ENCODE results near the gene SENP3. TPM values are rescaled to one million over a fixed set of nuclear protein-coding genes. Genes with fewer than 3 reads are reported as not detected.

SENP3 gene
- total RNA-seq, 1 experiment from 2014 or later: 30.2 TPM

DNA sequence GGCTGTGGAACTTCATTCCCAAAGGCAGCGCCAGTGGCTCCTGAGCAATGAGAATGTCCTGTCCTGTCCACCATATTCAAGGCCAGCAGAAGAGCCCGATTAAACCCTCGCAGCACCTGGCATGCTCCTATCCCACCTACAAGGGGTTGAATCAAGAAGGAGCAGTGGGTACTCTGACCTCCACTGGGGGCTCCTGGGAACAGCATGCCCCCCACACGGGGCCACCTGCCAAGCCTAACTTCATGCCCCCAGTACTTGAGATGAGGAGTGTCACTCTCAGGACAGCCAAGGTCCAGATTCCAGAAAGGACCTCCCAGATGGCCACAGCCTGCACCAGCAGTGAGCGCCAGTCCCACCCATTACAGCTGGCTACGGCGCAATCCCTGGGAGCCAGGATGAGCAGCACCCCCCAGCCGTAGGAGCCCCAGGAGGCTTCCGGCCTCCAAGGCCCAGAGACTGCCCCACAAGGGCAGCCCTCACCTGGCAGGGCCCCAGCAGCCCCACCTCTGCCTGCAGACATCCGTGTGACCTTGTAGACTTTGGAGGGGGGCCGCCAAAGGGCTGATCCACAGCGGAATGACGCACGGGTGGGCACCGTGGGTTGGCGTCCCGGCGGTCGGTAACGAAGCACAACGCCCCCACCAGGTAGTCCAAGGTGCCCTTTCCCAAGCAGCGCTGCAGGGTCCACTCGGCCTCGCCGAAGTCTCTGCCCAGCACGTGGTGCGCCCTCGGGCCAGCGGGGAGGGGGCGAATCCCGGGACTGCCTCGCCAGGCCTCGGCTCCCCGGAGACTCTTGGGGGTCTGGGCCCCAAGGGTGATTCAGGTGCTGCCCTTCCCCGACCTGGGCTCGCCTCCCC is 20.9 kb downstream of the SENP3 start:
- peak; percentile 38 to 40 for DNase-seq
- H3K4me3 Mint-ChIP-seq (ENCODE audit: unreplicated experiment): peak overlapping the region; percentile 96
- ChIA-PET CTCF (interaction anchor here (1.3 kb wide), 1 partner anchor 44 kb away, joined by 3 read pairs; no protein-coding TSS in a partner anchor), POLR2A (interaction anchor here (0.7 to 1.4 kb wide), 2 partner anchors 21 to 105 kb away, joined by 3 to 16 read pairs; partner anchors contain the start of genes TP53 and WRAP53)
- Histone ChIP-seq H3K27me3 (replicated peaks; ENCODE audit: control insufficient read depth, insufficient read depth, low read length) (no peaks in the 10 kb centered on the region), H3K4me3 (ENCODE audit: low read depth, low read length) (peak overlapping the region; percentile 59), H3K4me1 (peaks cover 10% of the 10 kb centered on the region), H3K36me3 (ENCODE audit: control insufficient read depth, insufficient read depth, low read length) (no peaks in the 10 kb centered on the region; the same call in 1 of the 2 replicates), H3K9me3 (no peaks in the 10 kb centered on the region)
- peaks cover 65% of the 10 kb centered on the region for H3K36me3 Mint-ChIP-seq (ENCODE audit: insufficient read depth, unreplicated experiment)
- no TSS peak for BruUV-seq (replicated peaks)
- peaks cover 25% of the 10 kb centered on the region for H3K4me1 Mint-ChIP-seq (ENCODE audit: low read depth, unreplicated experiment)
- TF ChIP-seq CTCF (IDR thresholded peaks at IDR 0.05; ENCODE audit: insufficient read depth in 1 of 2, low read depth in 1 of 2, low read length in 1 of 2, severe bottlenecking in 1 of 2, unreplicated experiment in 1 of 2): no peak
- intact Hi-C loops (cut with micrococcal nuclease; ENCODE audit: unreplicated experiment): loop anchor here (2.0 kb wide), 1 partner anchor 106 kb away; the partner anchor contains the start of gene WRAP53
- H3K9me3 Mint-ChIP-seq (ENCODE audit: unreplicated experiment): no peaks in the 10 kb centered on the region
- no peaks in the 10 kb centered on the region for H3K27me3 Mint-ChIP-seq (ENCODE audit: insufficient read depth, unreplicated experiment)
- peak overlapping the region; percentile 100 for H3K27ac Mint-ChIP-seq (ENCODE audit: unreplicated experiment)

- Histone ChIP-seq H3K36me3 (ENCODE audit: control insufficient read depth, insufficient read depth, low read length) (no peaks in the 10 kb centered on the region; the same call in 1 of the 2 replicates), H3K27me3 (replicated peaks; ENCODE audit: control insufficient read depth, insufficient read depth, low read length) (no peaks in the 10 kb centered on the region), H3K9me3 (no peaks in the 10 kb centered on the region), H3K4me3 (ENCODE audit: low read depth, low read length) (peak within 1 kb of the TSS; percentile 59), H3K4me1 (peaks cover 10% of the 10 kb centered on the region)
- peak; percentile 92 to 93 for DNase-seq
- no peaks in the 10 kb centered on the region for H3K27me3 Mint-ChIP-seq (ENCODE audit: insufficient read depth, unreplicated experiment)
- peaks cover 65% of the 10 kb centered on the region for H3K36me3 Mint-ChIP-seq (ENCODE audit: insufficient read depth, unreplicated experiment)
- H3K9me3 Mint-ChIP-seq (ENCODE audit: unreplicated experiment): no peaks in the 10 kb centered on the region
- peak within 1 kb of the TSS; percentile 100 for H3K27ac Mint-ChIP-seq (ENCODE audit: unreplicated experiment)
- peak within 1 kb of the TSS; percentile 96 for H3K4me3 Mint-ChIP-seq (ENCODE audit: unreplicated experiment)
- H3K4me1 Mint-ChIP-seq (ENCODE audit: low read depth, unreplicated experiment): peaks cover 25% of the 10 kb centered on the region
- CTCF ChIA-PET: interaction anchor here (1.2 to 1.7 kb wide), 3 partner anchors 32 to 104 kb away, joined by 3 to 7 read pairs (median 6); partner anchors contain the start of genes FXR2, TP53 and WRAP53
- BruUV-seq (replicated peaks): TSS peak; percentile 84
- intact Hi-C loops (cut with micrococcal nuclease; ENCODE audit: unreplicated experiment): loop anchor here (2.0 kb wide), 1 partner anchor 105 kb away; the partner anchor contains the start of gene WRAP53
- TF ChIP-seq CTCF (IDR thresholded peaks at IDR 0.05; ENCODE audit: insufficient read depth in 1 of 2, low read depth in 1 of 2, low read length in 1 of 2, severe bottlenecking in 1 of 2, unreplicated experiment in 1 of 2): no peak
- POLR2A ChIA-PET: interaction anchor here (0.6 to 1.8 kb wide), 9 partner anchors 10 to 548 kb away, joined by 3 to 17 read pairs (median 3); partner anchors contain the start of genes ATP1B2, FXR2, TMEM256 and TP53
Measured at GRCh38 chr17:7583253-7584109, 21.8 kb downstream of the SENP3 start, which contains the start of gene MPDU1. TSS of gene MPDU1 (plus strand) at chr17:7583852. CDS start at chr17:7583863, 11 bp downstream.

Measured in Caco-2 (cell line).